ENCODE measurements around the gene DNAH8. TPM values are rescaled to one million over a fixed set of nuclear protein-coding genes. Genes with fewer than 3 reads are reported as not detected.

Gene DNAH8
- polyA plus RNA-seq, 3 donors, result not detected

- Histone ChIP-seq H3K9ac (ENCODE audit: insufficient read depth, low read length, poor library complexity, severe bottlenecking) (no peak overlapping the region), H2AFZ (ENCODE audit: insufficient read depth, low read depth, low read length, poor library complexity, severe bottlenecking) (no peak overlapping the region), H3K4me2 (replicated peaks; ENCODE audit: extremely low read depth, low read length, poor library complexity, severe bottlenecking) (no peak overlapping the region), H3K4me3 (replicated peaks in 1 of 3; ENCODE audit: low read depth in 2 of 3, low read length in 3 of 3) (no peak overlapping the region), H4K20me1 (ENCODE audit: insufficient read depth, low read length) (no peaks in the 10 kb centered on the region), H3K4me1 (ENCODE audit: control insufficient read depth in 1 of 2, insufficient read depth in 2 of 2, low read length in 2 of 2) (no peaks in the 10 kb centered on the region), H3K27ac (ENCODE audit: low read depth in 1 of 2, low read length in 2 of 2) (no peak overlapping the region), H3K9me3 (replicated peaks in 1 of 2; ENCODE audit: control insufficient read depth in 1 of 2, insufficient read depth in 1 of 2, low read length in 2 of 2) (no peaks in the 10 kb centered on the region), H3K36me3 (replicated peaks in 1 of 2; ENCODE audit: control insufficient read depth in 1 of 2, insufficient read depth in 2 of 2, low read length in 2 of 2) (no peaks in the 10 kb centered on the region), H3K79me2 (ENCODE audit: insufficient read depth, low read length) (no peaks in the 10 kb centered on the region), H3K27me3 (ENCODE audit: control insufficient read depth in 2 of 2, insufficient read depth in 2 of 2, low read length in 2 of 2) (peaks cover under 1 to 7% of the 10 kb centered on the region in 2 donors)
- intact Hi-C loops (cut with micrococcal nuclease), result no loop called here
- H3K9me3 Mint-ChIP-seq, result no peaks in the 10 kb centered on the region
- DNase-seq, result no peak
- WGBS (ENCODE audit: insufficient coverage), result no CpG with 5 or more reads among the region's 8 CpGs
- H3K4me3 Mint-ChIP-seq, result no peak overlapping the region
- H3K27ac Mint-ChIP-seq, result no peak overlapping the region
- no peaks in the 10 kb centered on the region for H3K4me1 Mint-ChIP-seq
- TF ChIP-seq CTCF (IDR thresholded peaks at IDR 0.05), result no peak
- H3K36me3 Mint-ChIP-seq, result no peaks in the 10 kb centered on the region
- peaks cover 7 to 20% (median 12%) of the 10 kb centered on the region in 3 donors for H3K27me3 Mint-ChIP-seq (ENCODE audit: low read depth in 3 of 3)
Measured at GRCh38 chr6:38815250-38815649, 100.1 kb downstream of the DNAH8 start.

DNA sequence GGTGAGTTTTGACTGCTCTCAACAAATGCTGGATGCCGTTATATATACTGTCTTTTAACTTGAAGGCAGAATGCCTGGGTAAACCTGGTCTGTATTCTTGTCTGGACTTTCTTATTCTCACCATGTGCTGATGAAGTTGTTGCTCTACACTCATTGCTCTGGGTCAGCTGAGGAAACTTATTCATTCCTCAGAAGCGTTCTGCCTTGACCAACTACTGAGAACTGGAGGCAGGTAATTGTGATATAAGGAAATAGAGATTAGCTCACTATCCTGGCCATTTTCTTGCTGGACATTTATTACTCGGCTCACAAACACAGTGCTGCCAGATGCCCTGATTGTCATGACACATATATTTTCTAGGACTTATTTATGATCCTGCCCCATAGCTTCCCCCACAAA is 103.6 kb downstream of the DNAH8 start:
- Histone ChIP-seq H3K9ac (ENCODE audit: insufficient read depth, low read length, poor library complexity, severe bottlenecking) (no peak overlapping the region), H2AFZ (ENCODE audit: insufficient read depth, low read depth, low read length, poor library complexity, severe bottlenecking) (no peak overlapping the region), H3K79me2 (ENCODE audit: insufficient read depth, low read length) (no peaks in the 10 kb centered on the region), H4K20me1 (ENCODE audit: insufficient read depth, low read length) (no peaks in the 10 kb centered on the region), H3K36me3 (replicated peaks in 1 of 2; ENCODE audit: control insufficient read depth in 1 of 2, insufficient read depth in 2 of 2, low read length in 2 of 2) (no peaks in the 10 kb centered on the region), H3K27ac (ENCODE audit: low read depth in 1 of 2, low read length in 2 of 2) (no peak overlapping the region), H3K4me2 (replicated peaks; ENCODE audit: extremely low read depth, low read length, poor library complexity, severe bottlenecking) (no peak overlapping the region), H3K4me1 (ENCODE audit: control insufficient read depth in 1 of 2, insufficient read depth in 2 of 2, low read length in 2 of 2) (no peaks in the 10 kb centered on the region), H3K4me3 (replicated peaks in 1 of 3; ENCODE audit: low read depth in 2 of 3, low read length in 3 of 3) (no peak overlapping the region), H3K27me3 (ENCODE audit: control insufficient read depth in 2 of 2, insufficient read depth in 2 of 2, low read length in 2 of 2) (peaks cover 0 to 2% of the 10 kb centered on the region in 2 donors), H3K9me3 (replicated peaks in 1 of 2; ENCODE audit: control insufficient read depth in 1 of 2, insufficient read depth in 1 of 2, low read length in 2 of 2) (no peaks in the 10 kb centered on the region)
- Mint-ChIP-seq H3K27me3 (ENCODE audit: low read depth in 3 of 3) (peaks cover 10 to 20% (median 15%) of the 10 kb centered on the region in 3 donors), H3K4me3 (no peak overlapping the region), H3K36me3 (no peaks in the 10 kb centered on the region), H3K9me3 (no peaks in the 10 kb centered on the region), H3K4me1 (no peaks in the 10 kb centered on the region), H3K27ac (no peak overlapping the region)
- DNase-seq, result no peak
- intact Hi-C loops (cut with micrococcal nuclease), result no loop called here
- 83% methylated on average over 1 of the region's 3 CpGs for WGBS (ENCODE audit: insufficient coverage)
- no peak for TF ChIP-seq CTCF (IDR thresholded peaks at IDR 0.05)

Measured in CD14-positive monocyte (primary cell).